Measurements from ENCODE around the gene CXCL1.

CXCL1 gene

GRCh38 chr4:73851293-73851692, 17.9 kb upstream of the CXCL1 start:
- DNase-seq (ENCODE audit: low read depth in 3 of 3): no peak

- DNase-seq (ENCODE audit: low read depth in 3 of 3): no peak
Observed at GRCh38 chr4:73852771-73853170, 16.4 kb upstream of the CXCL1 start.

GRCh38 chr4:73853246-73853704, 15.9 kb upstream of the CXCL1 start, which contains the start of gene PF4V1:
Gene PF4V1, plus strand, starts transcription at chr4:73853296. Its CDS starts 67 bp downstream, at chr4:73853363.
- DNase-seq (ENCODE audit: low read depth in 3 of 3): no peak

GRCh38 chr4:73853718-73854473, 15.3 kb upstream of the CXCL1 start:
- DNase-seq (ENCODE audit: low read depth in 3 of 3): no peak

- no peak for DNase-seq (ENCODE audit: low read depth in 3 of 3)
Observed at GRCh38 chr4:73855406-73855805, 13.8 kb upstream of the CXCL1 start.

- DNase-seq (ENCODE audit: low read depth in 3 of 3): no peak
Observed at GRCh38 chr4:73856518-73856917, 12.7 kb upstream of the CXCL1 start.

- no peak for DNase-seq (ENCODE audit: low read depth in 3 of 3)
Observed at GRCh38 chr4:73859614-73860088, 9.5 kb upstream of the CXCL1 start.

GRCh38 chr4:73860181-73860580, 9.0 kb upstream of the CXCL1 start:
- DNase-seq (ENCODE audit: low read depth in 3 of 3): no peak

GRCh38 chr4:73860917-73861316, 8.3 kb upstream of the CXCL1 start:
- no peak for DNase-seq (ENCODE audit: low read depth in 3 of 3)

GRCh38 chr4:73862322-73862721, 6.9 kb upstream of the CXCL1 start:
- no peak for DNase-seq (ENCODE audit: low read depth in 3 of 3)

GRCh38 chr4:73864365-73864764, 4.8 kb upstream of the CXCL1 start:
- no peak for DNase-seq (ENCODE audit: low read depth in 3 of 3)

GRCh38 chr4:73864961-73865360, 4.2 kb upstream of the CXCL1 start:
- no peak for DNase-seq (ENCODE audit: low read depth in 3 of 3)

- no peak for DNase-seq (ENCODE audit: low read depth in 3 of 3)
Observed at GRCh38 chr4:73865431-73866096, 3.6 kb upstream of the CXCL1 start.

GRCh38 chr4:73866246-73866645, 2.9 kb upstream of the CXCL1 start:
- DNase-seq (ENCODE audit: low read depth in 3 of 3): no peak

GRCh38 chr4:73867783-73868182, 1.4 kb upstream of the CXCL1 start:
- no peak for DNase-seq (ENCODE audit: low read depth in 3 of 3)

- DNase-seq (ENCODE audit: low read depth in 3 of 3): no peak
Observed at GRCh38 chr4:73868206-73869129, 725 bp upstream of the CXCL1 start.

GRCh38 chr4:73870260-73870659, 1.1 kb downstream of the CXCL1 start:
- no peak for DNase-seq (ENCODE audit: low read depth in 3 of 3)

- no peak for DNase-seq (ENCODE audit: low read depth in 3 of 3)
Observed at GRCh38 chr4:73870768-73871167, 1.6 kb downstream of the CXCL1 start.

- DNase-seq (ENCODE audit: low read depth in 3 of 3): no peak
Observed at GRCh38 chr4:73871511-73872310, 2.5 kb downstream of the CXCL1 start.

GRCh38 chr4:73872316-73873108, 3.3 kb downstream of the CXCL1 start:
- DNase-seq (ENCODE audit: low read depth in 3 of 3): no peak

All from stimulated activated CD4-positive, alpha-beta T cell treated with anti-CD3 and anti-CD28 coated beads, TNF-alpha, amount 100 ng/mL, for 24 hours (primary cell).